IPS-NIHi7 (cell line): ENCODE results near the gene MACROH2A1.

Experiments used
- DNase-seq: peaks from one replicate; pipeline ENCODE4 v3.0.0; 2012; ENCODE audit warnings: mixed read lengths; ENCODE audit errors: extremely low spot score

Gene MACROH2A1

GRCh38 chr5:135333732-135334515, 65.1 kb downstream of the MACROH2A1 start:
- DNase-seq: no peak

GRCh38 chr5:135332519-135333150, 66.4 kb downstream of the MACROH2A1 start:
- DNase-seq: peak; percentile 83

- no peak for DNase-seq
Observed at GRCh38 chr5:135331612-135332011, 67.4 kb downstream of the MACROH2A1 start.

- DNase-seq: no peak
Observed at GRCh38 chr5:135330798-135331096, 68.3 kb downstream of the MACROH2A1 start.

GRCh38 chr5:135329913-135330797, 68.9 kb downstream of the MACROH2A1 start:
- no peak for DNase-seq

GRCh38 chr5:135329066-135329912, 69.7 kb downstream of the MACROH2A1 start:
- DNase-seq: no peak

GRCh38 chr5:135328128-135328687, 70.8 kb downstream of the MACROH2A1 start:
- no peak for DNase-seq

- no peak for DNase-seq
Observed at GRCh38 chr5:135327429-135328127, 71.5 kb downstream of the MACROH2A1 start.

GRCh38 chr5:135326296-135327254, 72.5 kb downstream of the MACROH2A1 start:
- peak; percentile 25 for DNase-seq

- DNase-seq: no peak
Observed at GRCh38 chr5:135324897-135325650, 74.0 kb downstream of the MACROH2A1 start.

- DNase-seq: no peak
Observed at GRCh38 chr5:135324160-135324559, 74.9 kb downstream of the MACROH2A1 start.

GRCh38 chr5:135323701-135324132, 75.3 kb downstream of the MACROH2A1 start:
- DNase-seq: no peak

- DNase-seq: no peak
Observed at GRCh38 chr5:135323227-135323626, 75.8 kb downstream of the MACROH2A1 start.

- DNase-seq: no peak
Observed at GRCh38 chr5:135322744-135323143, 76.3 kb downstream of the MACROH2A1 start.

- DNase-seq: no peak
Observed at GRCh38 chr5:135322271-135322670, 76.8 kb downstream of the MACROH2A1 start.

GRCh38 chr5:135320718-135321484, 78.1 kb downstream of the MACROH2A1 start:
- DNase-seq: no peak

- DNase-seq: peak; percentile 62
Observed at GRCh38 chr5:135319928-135320606, 79.0 kb downstream of the MACROH2A1 start.
